ENCODE measurements around the gene PET100. TPM values are rescaled to one million over a fixed set of nuclear protein-coding genes. Genes with fewer than 3 reads are reported as not detected.
A peak's percentile ranks its signal among the peaks of the same experiment; 100 is the strongest.

PET100 gene
- total and polyA plus RNA-seq, 12 donors: 99.1 to 1,041 (median 150) TPM

DNA sequence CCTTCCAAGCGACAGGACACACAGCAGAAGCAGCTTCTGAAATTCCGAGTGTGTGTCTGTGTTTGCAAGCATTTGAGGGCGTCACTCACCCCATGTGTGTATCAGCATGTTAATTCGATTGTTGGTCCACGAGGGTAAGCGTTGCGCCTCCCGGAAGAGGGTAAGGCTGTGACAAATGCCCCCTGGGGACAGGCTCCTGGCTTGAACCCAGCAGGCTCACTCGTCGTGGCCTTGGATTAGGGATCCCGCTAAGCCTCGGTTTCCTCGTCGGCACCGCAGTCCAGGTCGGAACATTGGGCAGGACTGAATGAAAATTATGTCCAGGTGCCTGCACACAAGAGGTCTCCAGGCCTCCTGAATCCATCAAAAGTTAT lies 6.7 kb downstream of the PET100 start:
- TF ChIP-seq, protein P1, sequence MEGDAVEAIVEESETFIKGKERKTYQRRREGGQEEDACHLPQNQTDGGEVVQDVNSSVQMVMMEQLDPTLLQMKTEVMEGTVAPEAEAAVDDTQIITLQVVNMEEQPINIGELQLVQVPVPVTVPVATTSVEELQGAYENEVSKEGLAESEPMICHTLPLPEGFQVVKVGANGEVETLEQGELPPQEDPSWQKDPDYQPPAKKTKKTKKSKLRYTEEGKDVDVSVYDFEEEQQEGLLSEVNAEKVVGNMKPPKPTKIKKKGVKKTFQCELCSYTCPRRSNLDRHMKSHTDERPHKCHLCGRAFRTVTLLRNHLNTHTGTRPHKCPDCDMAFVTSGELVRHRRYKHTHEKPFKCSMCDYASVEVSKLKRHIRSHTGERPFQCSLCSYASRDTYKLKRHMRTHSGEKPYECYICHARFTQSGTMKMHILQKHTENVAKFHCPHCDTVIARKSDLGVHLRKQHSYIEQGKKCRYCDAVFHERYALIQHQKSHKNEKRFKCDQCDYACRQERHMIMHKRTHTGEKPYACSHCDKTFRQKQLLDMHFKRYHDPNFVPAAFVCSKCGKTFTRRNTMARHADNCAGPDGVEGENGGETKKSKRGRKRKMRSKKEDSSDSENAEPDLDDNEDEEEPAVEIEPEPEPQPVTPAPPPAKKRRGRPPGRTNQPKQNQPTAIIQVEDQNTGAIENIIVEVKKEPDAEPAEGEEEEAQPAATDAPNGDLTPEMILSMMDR (IDR thresholded peaks at IDR 0.05): no peak
- 59 to 61% methylated on average over 16 of the region's 16 CpGs for WGBS, 2 donors
- Histone ChIP-seq H3K36me3 (peaks cover 0 to 17% (median 0%) of the 10 kb centered on the region in 9 donors), H3K4me3 (peak overlapping the region in 4 of 10 donors; percentile 34 to 76 (median 38)), H3K27me3 (peaks cover 4 to 36% (median 27%) of the 10 kb centered on the region in 7 donors), H3K27ac (peak overlapping the region in 1 of 10 donors; percentile 95), H3K9me3 (no peaks in the 10 kb centered on the region), H3K4me1 (peaks cover 0 to 22% (median 6%) of the 10 kb centered on the region in 9 donors)
- ATAC-seq (no peak), DNase-seq (no peak)
- intact Hi-C loops (cut with DNase I): no loop called here

DNA sequence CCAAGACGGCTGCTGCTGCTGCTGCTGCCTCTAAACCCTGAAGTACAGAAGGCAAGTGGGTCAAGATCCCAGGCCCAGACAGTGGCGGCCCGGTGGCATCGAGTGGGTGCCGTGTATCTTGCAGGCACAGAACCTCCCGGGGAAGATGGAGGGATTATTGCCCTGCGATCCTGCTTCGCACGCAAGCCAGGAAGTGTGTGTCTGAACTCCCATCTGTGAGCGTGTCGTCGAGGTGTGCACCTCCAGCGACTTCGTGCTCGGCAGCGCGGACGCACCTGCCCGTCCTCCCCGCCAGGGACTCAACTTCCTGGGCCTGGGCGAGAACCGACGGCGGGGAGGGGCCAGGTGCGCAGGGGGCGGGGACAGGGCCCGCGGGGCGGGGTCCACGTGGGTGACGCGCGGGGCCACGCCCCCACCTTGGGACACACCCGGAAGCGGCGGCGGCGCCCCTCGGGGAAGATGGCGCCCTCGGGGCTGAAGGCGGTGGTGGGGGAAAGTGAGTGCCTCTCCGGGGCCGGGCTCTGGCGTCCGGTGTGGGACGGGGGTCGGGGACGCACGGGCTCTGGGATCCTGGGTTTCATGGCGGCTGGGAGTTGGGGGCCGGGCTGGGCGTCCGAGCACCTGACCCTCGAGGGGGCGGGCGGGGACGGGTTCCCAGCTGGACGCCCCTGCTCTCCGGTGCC lies 7.2 kb downstream of the PET100 start, which contains the start of gene STXBP2:
Gene STXBP2, plus strand, starts transcription at position 420 of the 683 bp plus-strand sequence. Its CDS starts 40 bp downstream, at position 460.
- Histone ChIP-seq H3K27ac (peak within 1 kb of the TSS in 5 of 10 donors; percentile 22 to 95 (median 48)), H3K9me3 (no peaks in the 10 kb centered on the region), H3K4me1 (peaks cover 0 to 22% (median 4%) of the 10 kb centered on the region in 9 donors), H3K36me3 (peaks cover 0 to 18% (median 0%) of the 10 kb centered on the region in 9 donors), H3K27me3 (peaks cover 4 to 36% (median 27%) of the 10 kb centered on the region in 7 donors), H3K4me3 (peak within 1 kb of the TSS; percentile 2 to 76 (median 35))
- peak in 1 of 2 donors; percentile 66 for DNase-seq
- peak; percentile 36 to 71 (median 59) for ATAC-seq
- intact Hi-C loops (cut with DNase I): no loop called here
- 7 to 8% methylated on average over 53 to 61 of the region's 61 CpGs for WGBS, 2 donors
- TF ChIP-seq, protein P1 (IDR thresholded peaks at IDR 0.05): no peak

DNA sequence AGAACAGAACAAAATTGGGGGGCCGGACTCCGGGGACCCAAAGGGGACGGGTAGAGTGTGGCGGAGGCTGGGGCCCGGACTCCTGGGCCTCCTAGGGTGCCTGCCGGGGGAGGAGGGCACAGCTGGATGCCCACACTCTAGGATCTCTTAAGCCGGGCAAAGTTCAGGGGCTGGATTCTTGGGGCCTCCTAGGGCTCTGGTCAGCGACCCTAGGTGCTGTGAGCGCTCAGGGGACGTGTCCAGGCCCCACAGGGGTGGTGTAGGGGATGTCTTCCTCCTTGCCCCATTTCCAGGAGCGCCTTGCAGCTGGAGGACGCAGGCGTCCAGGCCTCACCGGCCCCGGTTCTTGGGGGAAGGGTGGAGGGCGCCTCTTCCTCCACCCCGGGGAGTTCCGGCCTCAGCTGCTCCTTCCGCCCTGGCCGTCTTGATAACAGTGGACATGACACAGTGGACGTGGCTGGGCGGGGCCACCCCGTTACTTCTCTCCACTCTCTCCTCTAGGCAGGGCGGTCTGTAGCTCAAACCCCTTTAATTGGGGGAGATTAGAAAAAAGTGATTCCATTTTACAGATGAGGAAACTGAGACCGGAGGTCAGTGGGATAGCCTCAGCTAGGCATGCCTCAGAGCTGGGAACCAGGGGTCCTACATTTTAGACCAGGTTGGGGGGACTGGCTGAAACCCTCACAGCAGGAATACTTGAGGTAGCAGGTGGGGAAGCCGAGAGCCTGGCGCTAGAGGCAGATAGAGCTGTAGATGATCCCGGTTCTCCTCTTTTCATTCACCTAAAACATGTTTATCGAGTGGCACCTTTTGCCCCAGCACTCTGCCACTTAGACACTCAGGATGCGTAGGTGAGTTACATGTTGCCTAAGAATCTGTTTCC lies 8.0 kb downstream of the PET100 start:
- intact Hi-C loops (cut with DNase I): no loop called here
- 34% methylated on average over 30 of the region's 30 CpGs for WGBS, 2 donors
- peaks cover 0 to 22% (median 3%) of the 10 kb centered on the region in 9 donors for H3K4me1 ChIP-seq
- TF ChIP-seq, protein P1 (IDR thresholded peaks at IDR 0.05): no peak
- H3K9me3 ChIP-seq: no peaks in the 10 kb centered on the region
- H3K27me3 ChIP-seq: peaks cover 4 to 36% (median 27%) of the 10 kb centered on the region in 7 donors
- H3K4me3 ChIP-seq: peak overlapping the region; percentile 2 to 76 (median 35)
- peak overlapping the region in 5 of 10 donors; percentile 22 to 95 (median 48) for H3K27ac ChIP-seq
- H3K36me3 ChIP-seq: peaks cover 0 to 15% (median 0%) of the 10 kb centered on the region in 9 donors
- no peak for DNase-seq
- ATAC-seq: peak in 6 of 8 donors; percentile 12 to 49 (median 34)

DNA sequence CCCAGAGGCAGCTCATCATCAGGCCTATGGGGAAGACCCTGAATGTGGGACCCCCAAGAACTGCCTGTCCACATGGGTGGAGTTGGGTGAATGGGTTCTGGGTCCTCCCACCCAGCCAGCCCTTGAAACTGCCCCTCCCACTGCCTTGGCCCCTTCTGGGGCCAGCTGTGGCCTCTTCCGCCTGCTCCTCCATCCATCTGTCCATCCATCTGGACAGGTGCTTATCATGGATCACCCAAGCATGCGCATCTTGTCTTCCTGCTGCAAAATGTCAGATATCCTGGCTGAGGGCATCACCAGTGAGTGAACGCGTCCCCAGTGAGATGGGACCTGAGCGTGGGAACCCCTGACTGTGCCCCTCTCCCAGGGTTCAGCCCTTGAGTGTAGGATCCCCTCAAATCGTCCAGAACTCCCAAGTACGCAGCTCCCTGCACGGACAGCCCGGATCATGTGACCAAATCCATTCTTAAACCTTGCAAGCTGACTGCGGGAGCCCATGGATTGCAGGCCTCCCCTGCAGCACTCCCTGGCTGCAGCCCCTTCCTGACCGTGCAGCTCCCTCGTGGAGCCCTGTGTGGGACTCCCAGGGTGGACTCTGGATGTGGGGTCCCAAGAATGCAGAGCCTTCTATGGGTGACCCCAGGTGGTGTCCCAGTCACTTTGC lies 9.3 kb downstream of the PET100 start:
- Histone ChIP-seq H3K4me1 (peaks cover 0 to 22% (median 3%) of the 10 kb centered on the region in 9 donors), H3K27me3 (peaks cover 4 to 36% (median 27%) of the 10 kb centered on the region in 7 donors), H3K27ac (no peak overlapping the region), H3K9me3 (no peaks in the 10 kb centered on the region), H3K36me3 (peaks cover 0 to 15% (median 0%) of the 10 kb centered on the region in 9 donors), H3K4me3 (no peak overlapping the region)
- TF ChIP-seq, protein P1 (IDR thresholded peaks at IDR 0.05): no peak
- WGBS, 2 donors: 58 to 61% methylated on average over 12 of the region's 12 CpGs
- intact Hi-C loops (cut with DNase I): no loop called here
- ATAC-seq: no peak
- DNase-seq: no peak

Data from heart right ventricle (tissue), 16 donors.